Measurements from ENCODE around the gene PRCP. TPM values are rescaled to one million over a fixed set of nuclear protein-coding genes. Genes with fewer than 3 reads are reported as not detected.
"Not testable (repeated sequence)": the region's sequence is repeated elsewhere in the genome, so short reads cannot be mapped to it uniquely, and the experiment has no call there.

PRCP gene
- total RNA-seq, 1 experiment from 2014 or later, result 25.1 TPM

DNA sequence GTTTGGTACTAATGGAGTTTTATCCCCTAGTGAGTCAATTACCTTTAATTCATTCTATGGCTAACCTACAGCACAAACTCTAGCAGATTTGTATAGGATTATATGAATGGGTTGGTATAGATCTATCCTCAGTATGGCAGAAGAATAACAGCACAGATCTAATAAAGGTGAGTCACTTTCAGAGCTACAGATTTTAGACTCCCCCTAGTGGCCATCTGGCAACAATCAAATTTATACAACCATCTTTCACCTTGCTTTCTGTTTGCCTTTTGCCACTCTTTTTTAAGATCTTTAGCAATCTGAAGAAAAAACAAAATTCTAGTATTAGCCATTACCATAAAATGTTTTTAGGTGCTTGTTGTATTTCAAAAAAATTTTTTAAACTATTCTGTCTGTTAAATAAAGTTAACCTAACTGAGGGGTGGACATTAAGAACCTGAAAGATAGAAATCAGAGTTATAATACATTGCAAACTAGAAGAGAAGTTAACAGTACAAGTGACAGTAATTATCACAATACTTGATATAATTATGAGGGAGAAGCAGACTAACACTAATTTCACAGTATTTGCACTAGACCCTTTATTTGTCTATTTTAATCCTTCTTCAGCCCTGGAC lies 27.1 kb upstream of the PRCP start:
- ChIA-PET POLR2A (ENCODE audit: low non-redundant PET) (no interaction called here), CTCF (interaction anchor here (0.8 to 1.0 kb wide), 2 partner anchors 26 to 60 kb away, joined by 3 to 5 read pairs; partner anchors contain the start of gene DDIAS)
- peak; percentile 74 for DNase-seq (ENCODE audit: low spot score)
- Histone ChIP-seq H3K27ac (ENCODE audit: low read depth, low read length, poor library complexity, severe bottlenecking) (no peak overlapping the region), H3K4me1 (ENCODE audit: insufficient read depth, low read length, poor library complexity, severe bottlenecking) (no peaks in the 10 kb centered on the region), H3K36me3 (ENCODE audit: insufficient read depth, low read length, poor library complexity, severe bottlenecking) (peaks cover 14% of the 10 kb centered on the region), H3K9me3 (ENCODE audit: low read depth, low read length, poor library complexity, severe bottlenecking) (no peaks in the 10 kb centered on the region), H3K4me3 (ENCODE audit: low read depth, low read length, poor library complexity, severe bottlenecking) (no peak overlapping the region), H3K27me3 (replicated peaks; ENCODE audit: insufficient read depth, low read depth, low read length, poor library complexity) (no peaks in the 10 kb centered on the region)
- BruUV-seq (replicated peaks), result no TSS peak
- no peak for TF ChIP-seq EZH2 (IDR thresholded peaks at IDR 0.05; ENCODE audit: borderline replicate concordance, low read depth, low read length, poor library complexity, severe bottlenecking)
- TF ChIP-seq, protein P1, sequence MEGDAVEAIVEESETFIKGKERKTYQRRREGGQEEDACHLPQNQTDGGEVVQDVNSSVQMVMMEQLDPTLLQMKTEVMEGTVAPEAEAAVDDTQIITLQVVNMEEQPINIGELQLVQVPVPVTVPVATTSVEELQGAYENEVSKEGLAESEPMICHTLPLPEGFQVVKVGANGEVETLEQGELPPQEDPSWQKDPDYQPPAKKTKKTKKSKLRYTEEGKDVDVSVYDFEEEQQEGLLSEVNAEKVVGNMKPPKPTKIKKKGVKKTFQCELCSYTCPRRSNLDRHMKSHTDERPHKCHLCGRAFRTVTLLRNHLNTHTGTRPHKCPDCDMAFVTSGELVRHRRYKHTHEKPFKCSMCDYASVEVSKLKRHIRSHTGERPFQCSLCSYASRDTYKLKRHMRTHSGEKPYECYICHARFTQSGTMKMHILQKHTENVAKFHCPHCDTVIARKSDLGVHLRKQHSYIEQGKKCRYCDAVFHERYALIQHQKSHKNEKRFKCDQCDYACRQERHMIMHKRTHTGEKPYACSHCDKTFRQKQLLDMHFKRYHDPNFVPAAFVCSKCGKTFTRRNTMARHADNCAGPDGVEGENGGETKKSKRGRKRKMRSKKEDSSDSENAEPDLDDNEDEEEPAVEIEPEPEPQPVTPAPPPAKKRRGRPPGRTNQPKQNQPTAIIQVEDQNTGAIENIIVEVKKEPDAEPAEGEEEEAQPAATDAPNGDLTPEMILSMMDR (conservative IDR thresholded peaks at IDR 0.05; ENCODE audit: low read depth, low read length), result peak; percentile 93
- intact Hi-C loops (cut with micrococcal nuclease; ENCODE audit: unreplicated experiment), result loop anchor here (5.0 to 10.0 kb wide), 2 partner anchors 60 to 213 kb away; no protein-coding TSS in a partner anchor

GRCh38 chr11:82924522-82925224 lies 24.4 kb upstream of the PRCP start:
- ChIA-PET POLR2A (ENCODE audit: low non-redundant PET) (interaction anchor here (0.7 to 0.8 kb wide), 2 partner anchors 14 to 150 kb away, joined by 3 to 6 read pairs; no protein-coding TSS in a partner anchor), CTCF (no interaction called here)
- no peak for TF ChIP-seq EZH2 (IDR thresholded peaks at IDR 0.05; ENCODE audit: borderline replicate concordance, low read depth, low read length, poor library complexity, severe bottlenecking)
- TF ChIP-seq, protein P1 (conservative IDR thresholded peaks at IDR 0.05; ENCODE audit: low read depth, low read length), result no peak
- no TSS peak for BruUV-seq (replicated peaks)
- no peak for DNase-seq (ENCODE audit: low spot score)
- H3K27me3 ChIP-seq (replicated peaks; ENCODE audit: insufficient read depth, low read depth, low read length, poor library complexity), result no peaks in the 10 kb centered on the region
- peaks cover 9% of the 10 kb centered on the region for H3K36me3 ChIP-seq (ENCODE audit: insufficient read depth, low read length, poor library complexity, severe bottlenecking)
- H3K27ac ChIP-seq (ENCODE audit: low read depth, low read length, poor library complexity, severe bottlenecking), result no peak overlapping the region
- no peaks in the 10 kb centered on the region for H3K4me1 ChIP-seq (ENCODE audit: insufficient read depth, low read length, poor library complexity, severe bottlenecking)
- intact Hi-C loops (cut with micrococcal nuclease; ENCODE audit: unreplicated experiment), result loop anchor here (5.0 to 10.0 kb wide), 2 partner anchors 57 to 210 kb away; no protein-coding TSS in a partner anchor
- H3K9me3 ChIP-seq (ENCODE audit: low read depth, low read length, poor library complexity, severe bottlenecking), result no peaks in the 10 kb centered on the region
- no peak overlapping the region for H3K4me3 ChIP-seq (ENCODE audit: low read depth, low read length, poor library complexity, severe bottlenecking)

DNA sequence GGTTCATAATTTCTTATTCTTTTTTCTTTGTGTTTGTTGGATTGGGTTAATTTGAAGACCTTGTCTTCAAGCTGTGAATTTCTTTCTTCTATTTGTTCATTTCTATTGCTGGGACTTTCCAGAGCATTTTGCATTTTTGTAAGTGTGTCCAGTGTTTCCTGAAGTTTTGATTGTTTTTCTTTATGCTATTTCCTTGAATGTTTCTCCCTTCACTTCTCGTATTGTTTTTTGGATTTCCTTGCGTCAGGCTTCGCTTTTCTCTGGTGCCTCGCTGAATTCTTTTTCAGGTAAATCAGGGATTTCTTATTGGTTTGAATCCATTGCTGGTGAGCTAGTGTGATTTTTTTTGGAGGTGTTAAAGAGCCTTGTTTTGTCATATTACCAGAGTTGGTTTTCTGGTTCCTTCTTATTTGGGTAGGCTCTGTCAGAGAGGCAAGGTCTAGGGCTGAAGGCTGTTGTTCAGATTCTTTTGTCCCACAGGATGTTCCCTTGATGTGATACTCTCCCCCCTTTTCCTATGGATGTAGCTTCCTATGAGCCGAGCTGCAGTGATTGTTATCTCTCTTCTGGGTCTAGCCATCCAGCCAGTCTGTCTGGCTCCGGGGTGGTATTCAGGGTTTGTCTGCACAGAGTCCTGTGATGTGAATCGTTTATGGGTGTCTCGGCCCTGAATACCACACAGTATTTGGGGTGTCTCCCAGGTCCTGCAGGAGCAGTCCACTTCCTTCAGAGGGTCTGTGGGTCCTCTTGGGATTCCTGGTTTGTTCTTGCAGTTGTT lies 22.4 kb upstream of the PRCP start:
- DNase-seq (ENCODE audit: low spot score); H3K9me3 ChIP-seq (ENCODE audit: low read depth, low read length, poor library complexity, severe bottlenecking); H3K36me3 ChIP-seq (ENCODE audit: insufficient read depth, low read length, poor library complexity, severe bottlenecking); H3K4me1 ChIP-seq (ENCODE audit: insufficient read depth, low read length, poor library complexity, severe bottlenecking); H3K4me3 ChIP-seq (ENCODE audit: low read depth, low read length, poor library complexity, severe bottlenecking); H3K27ac ChIP-seq (ENCODE audit: low read depth, low read length, poor library complexity, severe bottlenecking); BruUV-seq (replicated peaks); POLR2A ChIA-PET (ENCODE audit: low non-redundant PET); H3K27me3 ChIP-seq (replicated peaks; ENCODE audit: insufficient read depth, low read depth, low read length, poor library complexity); CTCF ChIA-PET: not testable (repeated sequence)
- intact Hi-C loops (cut with micrococcal nuclease; ENCODE audit: unreplicated experiment), result loop anchor here (10.0 kb wide), 1 partner anchor 208 kb away; no protein-coding TSS in a partner anchor

- H3K4me3 ChIP-seq (ENCODE audit: low read depth, low read length, poor library complexity, severe bottlenecking); POLR2A ChIA-PET (ENCODE audit: low non-redundant PET); CTCF ChIA-PET; DNase-seq (ENCODE audit: low spot score); H3K27ac ChIP-seq (ENCODE audit: low read depth, low read length, poor library complexity, severe bottlenecking); H3K4me1 ChIP-seq (ENCODE audit: insufficient read depth, low read length, poor library complexity, severe bottlenecking); H3K27me3 ChIP-seq (replicated peaks; ENCODE audit: insufficient read depth, low read depth, low read length, poor library complexity); BruUV-seq (replicated peaks); H3K9me3 ChIP-seq (ENCODE audit: low read depth, low read length, poor library complexity, severe bottlenecking): not testable (repeated sequence)
- intact Hi-C loops (cut with micrococcal nuclease; ENCODE audit: unreplicated experiment), result loop anchor here (10.0 kb wide), 1 partner anchor 205 kb away; no protein-coding TSS in a partner anchor
- H3K36me3 ChIP-seq (ENCODE audit: insufficient read depth, low read length, poor library complexity, severe bottlenecking), result peaks cover 20% of the 10 kb centered on the region
Measured at GRCh38 chr11:82920227-82920626, 20.0 kb upstream of the PRCP start.

DNA sequence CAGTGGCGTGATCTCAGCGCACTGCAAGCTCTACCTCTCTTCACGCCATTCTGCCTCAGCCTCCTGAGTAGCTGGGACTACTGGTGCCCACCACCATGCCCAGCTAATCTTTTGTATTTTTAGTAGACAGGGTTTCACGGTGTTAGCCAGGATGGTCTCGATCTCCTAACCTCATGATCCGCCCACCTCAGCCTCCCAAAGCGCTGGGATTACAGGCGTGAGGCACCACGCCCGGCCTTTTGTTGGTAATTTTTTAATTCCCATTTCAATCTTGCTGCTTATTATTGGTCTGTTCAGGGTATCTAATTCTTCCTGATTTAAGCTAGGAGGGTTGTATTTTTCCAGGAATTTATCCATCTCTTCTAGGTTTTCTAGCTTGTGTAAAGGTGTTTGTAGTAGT lies 19.6 kb upstream of the PRCP start:
- intact Hi-C loops (cut with micrococcal nuclease; ENCODE audit: unreplicated experiment), result loop anchor here (10.0 kb wide), 1 partner anchor 205 kb away; no protein-coding TSS in a partner anchor
- H3K27me3 ChIP-seq (replicated peaks; ENCODE audit: insufficient read depth, low read depth, low read length, poor library complexity); H3K27ac ChIP-seq (ENCODE audit: low read depth, low read length, poor library complexity, severe bottlenecking); CTCF ChIA-PET; H3K9me3 ChIP-seq (ENCODE audit: low read depth, low read length, poor library complexity, severe bottlenecking); DNase-seq (ENCODE audit: low spot score); BruUV-seq (replicated peaks); POLR2A ChIA-PET (ENCODE audit: low non-redundant PET); H3K4me3 ChIP-seq (ENCODE audit: low read depth, low read length, poor library complexity, severe bottlenecking); H3K4me1 ChIP-seq (ENCODE audit: insufficient read depth, low read length, poor library complexity, severe bottlenecking): not testable (repeated sequence)
- H3K36me3 ChIP-seq (ENCODE audit: insufficient read depth, low read length, poor library complexity, severe bottlenecking), result peaks cover 24% of the 10 kb centered on the region
